Cerebellar nuclear complex (tissue), 1 donor: ENCODE measurements around the gene ARHGAP42.
"Not testable (repeated sequence)": the region's sequence is repeated elsewhere in the genome, so short reads cannot be mapped to it uniquely, and the experiment has no call there.

Source experiments
- DNase-seq, 2 experiments: peaks; one replicate each; lab custom pipeline; 2025; lab: John Stamatoyannopoulos, UW

ARHGAP42 gene

GRCh38 chr11:100872951-100873740, 186.1 kb downstream of the ARHGAP42 start:
- no peak for DNase-seq

GRCh38 chr11:100874203-100874602, 187.1 kb downstream of the ARHGAP42 start:
- DNase-seq, result no peak

- DNase-seq, result no peak
Measured at GRCh38 chr11:100875521-100875869, 188.4 kb downstream of the ARHGAP42 start.

GRCh38 chr11:100876815-100877520, 189.9 kb downstream of the ARHGAP42 start:
- no peak for DNase-seq

- no peak for DNase-seq
Measured at GRCh38 chr11:100878474-100878873, 191.4 kb downstream of the ARHGAP42 start.

GRCh38 chr11:100882957-100883356, 195.9 kb downstream of the ARHGAP42 start:
- DNase-seq, result no peak

GRCh38 chr11:100883830-100884229, 196.7 kb downstream of the ARHGAP42 start:
- DNase-seq, result no peak

- no peak for DNase-seq
Measured at GRCh38 chr11:100887659-100888058, 200.6 kb downstream of the ARHGAP42 start.

- no peak for DNase-seq
Measured at GRCh38 chr11:100888836-100889235, 201.7 kb downstream of the ARHGAP42 start.

- DNase-seq, result no peak
Measured at GRCh38 chr11:100889758-100890157, 202.7 kb downstream of the ARHGAP42 start.

- no peak for DNase-seq
Measured at GRCh38 chr11:100890789-100891188, 203.7 kb downstream of the ARHGAP42 start.

- no peak for DNase-seq
Measured at GRCh38 chr11:100892886-100893285, 205.8 kb downstream of the ARHGAP42 start.

- DNase-seq, result no peak
Measured at GRCh38 chr11:100895449-100895848, 208.4 kb downstream of the ARHGAP42 start.

GRCh38 chr11:100895976-100896375, 208.9 kb downstream of the ARHGAP42 start:
- not testable (repeated sequence) for DNase-seq

GRCh38 chr11:100901471-100901870, 214.4 kb downstream of the ARHGAP42 start:
- not testable (repeated sequence) for DNase-seq

GRCh38 chr11:100902454-100903141, 215.5 kb downstream of the ARHGAP42 start:
- no peak for DNase-seq

GRCh38 chr11:100903284-100903683, 216.2 kb downstream of the ARHGAP42 start:
- no peak for DNase-seq

GRCh38 chr11:100905684-100906083, 218.6 kb downstream of the ARHGAP42 start:
- DNase-seq, result no peak

GRCh38 chr11:100908746-100909145, 221.7 kb downstream of the ARHGAP42 start:
- no peak for DNase-seq

- no peak for DNase-seq
Measured at GRCh38 chr11:100910808-100911207, 223.7 kb downstream of the ARHGAP42 start.

GRCh38 chr11:100914415-100915110, 227.5 kb downstream of the ARHGAP42 start:
- DNase-seq, result no peak
